ENCODE data around the gene NLGN2.
A peak's percentile ranks its signal among the peaks of the same experiment; 100 is the strongest.

Gene NLGN2

DNA sequence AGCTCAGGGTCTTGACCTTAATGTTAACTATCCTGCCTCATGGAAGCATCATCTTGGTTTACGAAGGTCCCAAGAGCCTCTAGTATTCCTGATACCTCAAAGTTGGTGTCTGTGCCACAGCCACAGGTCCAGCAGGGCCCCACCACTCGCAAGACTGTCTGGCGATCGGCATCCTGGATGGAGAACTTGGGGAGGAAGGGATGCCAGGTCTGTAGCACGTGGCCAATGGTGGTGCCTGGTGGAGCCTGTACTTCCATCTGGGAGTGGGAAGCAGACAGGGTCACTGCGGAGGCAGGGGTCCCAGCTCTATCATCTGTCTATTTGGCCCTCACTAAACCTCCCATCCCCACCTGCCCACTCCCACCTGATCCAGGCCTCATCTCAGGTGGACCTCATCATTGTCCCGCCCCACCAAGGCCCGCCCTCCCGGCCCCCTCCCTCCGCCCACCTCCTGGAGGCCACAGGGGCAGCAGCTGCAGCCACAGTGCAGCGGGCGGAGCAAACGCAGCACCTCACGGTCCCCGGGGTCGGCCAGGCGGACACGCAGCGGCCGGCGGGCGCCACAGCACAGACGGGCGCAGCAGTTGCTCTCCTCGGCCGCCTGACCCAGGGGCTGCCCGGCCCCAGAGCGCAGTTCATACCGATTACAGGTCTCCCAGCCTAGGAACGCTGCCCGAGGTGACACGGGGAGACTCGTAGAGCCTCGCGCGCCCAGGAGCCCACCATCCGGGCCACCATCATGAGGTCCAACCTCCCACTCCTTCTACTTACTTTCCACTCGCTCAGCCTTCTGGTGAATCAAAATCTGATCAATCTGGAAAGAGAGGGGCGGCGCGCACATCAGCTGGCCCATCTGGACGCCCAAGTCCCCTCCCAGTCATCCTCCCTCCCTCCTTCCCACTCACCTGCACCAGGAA, 14.7 kb upstream of the NLGN2 start:
- no peak for DNase-seq

DNA sequence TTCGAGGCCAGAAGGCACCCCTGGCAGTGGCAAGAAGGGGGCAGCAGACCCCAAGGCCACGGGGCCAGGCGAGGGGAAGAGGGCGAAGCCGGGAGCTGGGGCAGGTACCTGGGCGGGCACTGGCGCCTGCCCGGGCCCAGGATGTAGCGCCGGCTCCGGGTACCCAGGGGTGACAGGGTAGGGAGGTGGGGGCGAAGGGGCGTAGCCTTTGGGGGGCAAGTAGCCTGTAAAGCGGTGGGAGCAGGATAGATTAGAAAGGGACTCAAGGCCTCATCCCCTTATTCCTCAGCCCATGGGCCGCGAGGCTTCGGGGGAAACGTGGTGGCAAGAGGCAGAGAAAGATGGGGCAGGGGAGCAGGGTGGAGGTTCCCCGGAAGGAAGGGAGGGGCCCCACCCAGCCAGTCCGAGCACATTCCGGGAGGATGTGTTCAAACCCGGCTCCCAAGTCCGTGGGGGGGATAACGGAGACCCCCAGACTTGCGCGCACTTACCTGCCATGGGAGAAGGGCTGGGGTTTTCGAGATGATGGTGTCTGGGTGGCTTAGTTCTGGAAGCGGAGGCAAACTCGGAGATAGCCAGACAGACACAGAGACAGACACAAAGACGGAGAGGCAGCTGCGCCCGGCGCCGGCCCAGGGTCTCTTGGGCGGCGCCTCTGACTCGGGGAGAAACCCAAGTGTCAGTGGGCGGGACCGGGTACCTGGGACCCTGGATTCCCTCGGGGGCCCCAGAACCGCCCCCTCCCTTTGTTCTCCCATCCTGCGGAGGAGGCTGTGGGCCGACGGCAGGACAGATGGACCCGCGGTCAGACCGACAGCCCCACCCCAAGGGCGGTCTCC, 13.8 kb upstream of the NLGN2 start:
- DNase-seq: peak; percentile 22

DNA sequence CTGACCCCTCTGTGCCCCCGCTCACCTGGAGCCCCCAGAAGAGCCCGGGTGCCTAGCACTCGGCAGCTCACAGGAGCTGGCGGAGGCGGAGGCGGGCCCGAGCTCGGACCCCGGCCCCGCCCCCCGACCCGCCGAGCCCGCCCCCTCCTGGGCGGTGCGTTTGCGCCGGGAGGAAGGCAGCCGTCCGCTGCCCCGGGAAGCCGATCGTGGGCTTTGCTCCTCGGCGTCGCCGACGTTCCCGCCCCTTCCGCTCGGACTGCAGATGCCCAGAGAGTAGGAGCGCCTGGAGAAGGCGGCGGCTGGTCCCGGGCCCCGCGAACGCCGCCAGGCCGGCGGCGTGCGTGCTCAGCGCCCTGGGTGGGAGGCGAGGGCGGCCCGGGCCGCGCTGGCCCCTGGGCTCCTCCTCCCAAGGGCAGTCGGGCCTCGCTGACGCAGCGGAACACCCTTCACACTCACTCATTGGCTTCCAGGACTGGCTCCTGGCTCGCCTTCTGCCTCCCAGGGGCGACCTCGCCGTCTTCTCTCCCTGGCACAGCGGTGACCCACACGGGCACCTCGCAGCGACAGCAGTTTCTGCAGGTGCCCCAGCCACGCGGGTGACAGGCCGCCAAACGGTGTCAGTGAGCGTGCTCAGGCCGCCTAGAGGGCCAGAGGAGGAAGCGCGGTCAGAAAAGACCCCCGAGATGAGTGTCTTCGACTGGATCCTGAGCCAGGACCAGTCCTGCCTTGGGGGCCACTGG, 13.0 kb upstream of the NLGN2 start, which contains the start of gene PLSCR3:
Gene PLSCR3 (minus strand): TSS at position 74 of the 740 bp plus-strand sequence. CDS start 415 bp downstream, outside the sequence.
- peak; percentile 85 for DNase-seq

DNA sequence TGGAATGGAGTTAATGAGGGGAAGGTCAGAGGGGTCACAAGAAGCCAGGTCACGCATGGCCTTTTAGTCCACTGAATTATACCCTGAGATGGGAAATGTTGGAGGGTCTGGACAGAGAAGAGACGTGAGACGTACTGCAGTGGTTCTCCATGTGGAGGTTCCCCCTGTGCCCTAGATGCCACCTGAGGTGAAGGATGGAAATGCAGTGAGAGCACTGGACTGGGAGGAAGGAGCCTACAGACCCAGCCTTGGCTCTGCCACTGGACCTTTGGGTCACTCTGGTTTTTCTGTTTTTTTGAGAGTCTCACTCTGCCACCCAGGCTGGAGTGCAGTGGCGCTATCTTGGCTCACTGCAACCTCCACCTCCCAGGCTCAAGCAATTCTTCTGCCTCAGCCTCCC, 11.5 kb upstream of the NLGN2 start:
- DNase-seq: no peak

DNA sequence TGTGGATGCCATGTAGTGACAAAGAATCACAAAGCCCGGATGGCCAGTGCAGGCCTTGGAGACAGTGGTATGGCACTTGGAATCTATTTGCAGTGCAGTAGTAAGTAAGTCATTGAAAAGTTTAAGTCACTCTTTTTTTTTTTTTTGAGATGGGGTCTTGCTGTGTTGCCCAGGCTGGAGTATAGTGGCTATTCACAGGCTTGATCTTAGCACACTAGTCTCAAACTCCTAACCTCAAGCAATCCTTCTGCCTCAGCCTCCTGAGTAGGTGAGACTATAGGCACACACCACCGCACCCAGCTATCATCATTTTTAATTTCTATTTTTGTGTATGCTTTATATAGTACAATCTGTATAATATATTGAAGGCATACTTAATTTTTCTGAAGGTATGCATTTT, 9.0 kb upstream of the NLGN2 start:
- no peak for DNase-seq

DNA sequence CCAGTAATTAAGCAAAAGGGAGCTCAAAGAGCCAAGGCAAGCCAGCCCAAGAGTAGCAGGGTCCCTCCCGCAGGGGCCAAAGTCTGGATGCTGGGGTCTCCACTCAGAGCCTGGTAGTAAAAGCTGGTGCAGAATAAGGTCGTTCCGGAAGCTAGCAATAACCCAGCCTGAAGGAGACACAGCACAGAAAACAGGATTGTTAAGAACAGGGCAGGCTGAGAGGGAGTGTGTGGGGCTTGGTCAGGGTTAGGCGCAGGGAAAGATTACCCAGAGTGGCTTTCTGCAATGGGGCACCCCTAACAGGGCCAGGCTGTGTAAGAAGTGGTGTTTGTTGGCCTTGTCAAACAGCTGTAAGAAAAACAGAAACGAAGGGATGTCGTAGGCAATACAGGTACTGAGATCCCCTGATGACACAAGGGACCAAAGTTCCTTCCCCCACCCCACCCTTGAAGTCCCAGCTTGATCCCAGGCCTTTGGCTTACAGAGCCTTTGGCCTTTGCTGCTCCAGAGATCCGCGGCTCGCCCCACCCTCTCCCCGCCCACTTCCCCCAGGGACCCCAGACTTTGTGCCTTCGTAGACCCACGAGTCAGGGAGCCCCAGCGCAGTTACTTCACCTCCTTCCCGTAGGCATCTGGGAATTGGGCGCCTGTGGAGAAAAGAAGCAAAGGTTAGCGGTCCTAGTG, 4.5 kb upstream of the NLGN2 start:
- no peak for DNase-seq

DNA sequence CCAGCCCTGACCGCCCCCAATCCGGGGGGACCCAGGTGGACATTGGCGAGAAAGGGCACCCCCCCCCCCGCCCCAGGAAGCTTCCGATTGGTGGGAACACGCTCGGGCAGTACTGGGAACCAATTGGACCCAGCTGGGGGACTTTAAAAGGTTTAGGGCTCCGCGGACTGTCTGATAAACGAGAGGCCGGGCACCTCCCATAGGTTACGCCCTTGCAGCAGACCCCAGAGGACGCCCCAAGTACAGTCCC, 4.0 kb upstream of the NLGN2 start:
- no peak for DNase-seq

GRCh38 chr17:7403977-7404736, 3.5 kb upstream of the NLGN2 start, which contains the start of gene TMEM256:
Gene TMEM256 (minus strand): TSS chr17:7404097. CDS start chr17:7404084, 13 bp downstream.
- peak; percentile 100 for DNase-seq

DNA sequence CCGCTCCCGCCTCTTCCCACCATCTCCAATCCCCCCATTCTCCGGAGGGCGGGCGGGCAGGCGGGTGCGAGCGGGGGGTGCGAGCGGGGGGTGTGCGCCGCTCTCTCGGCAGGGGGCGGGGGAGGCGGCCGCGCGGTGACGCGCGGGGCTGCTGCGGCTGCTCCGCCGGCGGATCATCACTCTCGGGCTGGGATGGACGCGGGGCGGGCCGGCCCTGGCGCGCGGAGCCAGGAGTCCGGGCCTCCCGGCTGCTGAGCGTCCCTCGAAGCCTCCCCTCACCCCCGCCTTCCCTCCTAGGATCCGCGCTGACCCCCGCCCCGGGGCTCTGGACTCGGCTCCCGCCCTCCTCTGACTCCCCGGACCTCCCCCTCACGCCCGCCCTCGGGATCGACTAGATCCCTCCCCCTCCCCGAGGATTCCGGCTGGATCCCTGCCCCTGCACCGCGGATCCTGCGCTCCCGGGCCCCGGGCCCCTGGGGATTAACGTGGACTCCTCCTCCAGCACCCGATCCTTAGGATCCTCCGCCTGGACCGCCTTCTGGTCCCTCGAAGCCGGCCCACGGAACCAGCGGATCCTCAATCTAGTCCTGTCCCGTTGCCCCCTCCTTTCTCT, 2.8 kb upstream of the NLGN2 start:
- no peak for DNase-seq

- peak; percentile 21 for DNase-seq
Measured at GRCh38 chr17:7405350-7406234, 2.1 kb upstream of the NLGN2 start.

GRCh38 chr17:7406235-7406825, 1.3 kb upstream of the NLGN2 start:
- DNase-seq: no peak

DNA sequence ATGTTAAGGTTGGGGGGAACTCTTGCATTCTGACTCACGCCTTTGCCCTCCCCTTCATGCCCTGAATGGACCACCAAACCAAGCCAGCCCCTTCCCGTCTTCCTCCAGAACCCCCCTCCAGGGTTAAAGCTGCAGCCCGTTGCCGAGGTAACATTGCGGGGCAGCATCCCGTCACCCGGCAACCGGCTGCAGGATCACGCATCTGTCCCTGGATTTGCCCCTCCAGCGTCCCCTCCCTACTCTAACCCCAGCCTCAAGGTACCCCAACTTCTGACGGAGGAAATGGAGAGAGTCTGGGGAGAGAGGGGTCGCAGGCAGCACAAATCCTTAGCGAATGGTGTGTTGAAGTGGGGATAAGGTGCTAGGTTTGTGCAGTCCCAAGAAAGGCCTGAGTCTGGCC, 563 bp upstream of the NLGN2 start:
- no peak for DNase-seq

DNA sequence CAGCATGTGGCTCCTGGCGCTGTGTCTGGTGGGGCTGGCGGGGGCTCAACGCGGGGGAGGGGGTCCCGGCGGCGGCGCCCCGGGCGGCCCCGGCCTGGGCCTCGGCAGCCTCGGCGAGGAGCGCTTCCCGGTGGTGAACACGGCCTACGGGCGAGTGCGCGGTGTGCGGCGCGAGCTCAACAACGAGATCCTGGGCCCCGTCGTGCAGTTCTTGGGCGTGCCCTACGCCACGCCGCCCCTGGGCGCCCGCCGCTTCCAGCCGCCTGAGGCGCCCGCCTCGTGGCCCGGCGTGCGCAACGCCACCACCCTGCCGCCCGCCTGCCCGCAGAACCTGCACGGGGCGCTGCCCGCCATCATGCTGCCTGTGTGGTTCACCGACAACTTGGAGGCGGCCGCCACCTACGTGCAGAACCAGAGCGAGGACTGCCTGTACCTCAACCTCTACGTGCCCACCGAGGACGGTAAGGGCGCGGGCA, 645 bp downstream of the NLGN2 start:
- DNase-seq: no peak

- DNase-seq: no peak
Measured at GRCh38 chr17:7408863-7409262, 1.2 kb downstream of the NLGN2 start.

DNA sequence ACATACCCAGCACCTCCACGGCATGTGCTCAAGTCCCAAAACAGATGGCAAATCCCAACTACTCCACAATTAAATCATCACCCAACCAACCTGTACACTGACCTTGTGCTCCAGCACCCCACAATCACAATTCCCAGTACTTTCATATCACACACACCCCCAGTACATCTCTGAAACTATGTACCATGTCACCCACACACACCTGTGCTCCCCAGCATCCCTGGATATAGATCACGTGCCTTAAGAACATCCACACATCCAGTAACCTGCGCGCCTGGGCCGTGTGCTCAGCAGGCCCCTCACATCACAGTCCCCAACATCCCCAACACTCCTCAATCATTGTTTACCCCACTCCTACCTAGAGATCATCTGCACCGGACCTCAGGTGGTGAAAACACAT, 2.1 kb downstream of the NLGN2 start:
- no peak for DNase-seq

DNA sequence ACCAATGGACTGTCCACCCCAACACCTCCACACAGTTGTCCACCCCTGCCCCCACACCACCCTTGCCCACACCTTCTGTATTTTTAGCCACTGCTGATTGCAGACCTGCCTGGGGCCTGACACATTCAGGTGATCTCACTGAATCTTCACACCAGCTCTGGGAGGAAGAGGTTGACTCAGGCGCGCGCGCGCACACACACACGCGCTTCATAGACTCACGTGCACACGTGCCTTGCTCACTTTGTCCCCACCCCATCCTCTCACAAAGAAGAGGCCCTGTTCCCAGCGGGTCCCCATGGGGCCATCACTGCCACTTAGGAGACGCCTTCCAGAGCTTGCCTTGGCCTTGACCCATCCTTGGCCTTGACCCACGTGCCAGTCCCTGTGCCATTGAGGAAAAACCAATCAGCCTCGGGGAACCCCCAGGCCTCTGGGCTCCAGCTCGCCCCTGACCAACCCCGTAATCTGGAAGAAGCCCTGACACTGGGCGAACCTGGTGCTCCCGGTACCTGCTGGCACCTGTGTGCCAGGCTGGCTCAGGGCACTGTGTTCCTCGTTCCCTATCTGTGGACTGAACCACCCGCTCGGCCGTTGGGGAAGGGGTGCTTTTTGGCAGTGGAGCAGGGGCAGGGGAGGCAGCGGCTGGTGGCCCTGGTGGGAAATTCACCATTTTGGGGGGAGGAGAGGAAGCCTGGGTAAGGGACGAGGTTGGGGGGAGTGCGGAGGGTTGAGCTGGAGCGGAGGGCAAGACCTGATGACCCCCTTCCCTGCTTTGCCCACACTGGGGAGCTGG, 3.2 kb downstream of the NLGN2 start:
- no peak for DNase-seq

- no peak for DNase-seq
Measured at GRCh38 chr17:7411427-7411750, 3.7 kb downstream of the NLGN2 start.

DNA sequence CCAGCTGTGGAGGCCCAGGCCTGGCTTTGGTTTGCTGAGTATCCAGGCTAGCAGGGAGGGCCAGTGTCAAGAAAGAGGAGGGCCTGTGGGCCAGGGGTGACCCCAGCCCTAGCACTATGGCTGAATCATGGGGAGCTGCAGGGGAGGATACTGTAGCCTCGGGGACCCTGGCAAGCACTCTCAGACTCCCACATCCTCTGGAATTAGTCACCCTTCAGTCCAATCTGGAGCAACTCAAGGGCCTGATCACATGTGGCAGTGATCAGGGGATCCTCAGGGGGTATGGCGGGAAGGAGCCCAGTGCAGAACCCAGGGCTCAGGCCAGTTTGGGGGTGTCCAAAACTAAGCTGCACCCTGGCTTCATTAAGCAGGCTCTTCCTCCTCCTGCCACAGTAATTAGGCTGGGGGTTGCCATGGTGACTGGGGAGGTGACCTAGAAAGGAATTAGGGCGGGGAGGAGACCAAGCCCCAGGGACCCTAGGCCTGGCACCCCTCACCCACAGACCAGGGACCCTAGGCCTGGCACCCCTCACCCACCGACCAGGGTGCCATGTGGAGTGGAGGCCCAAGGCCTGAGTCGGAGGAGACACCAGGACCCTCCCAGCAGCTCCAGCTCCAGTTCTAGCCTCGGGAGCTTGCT, 5.8 kb downstream of the NLGN2 start:
- peak; percentile 49 for DNase-seq

- DNase-seq: no peak
Measured at GRCh38 chr17:7414837-7415236, 7.2 kb downstream of the NLGN2 start.
